K562 (cell line): ENCODE measurements around the gene OAT. TPM values are rescaled to one million over a fixed set of nuclear protein-coding genes. Genes with fewer than 3 reads are reported as not detected.

Experiments
- ATAC-seq: fragments of 200-7000 bp; cut with Tn5 transposase; 3 replicates; pipeline ENCODE4 v1.9.1; 2020; ENCODE audit warnings: moderate library complexity
- BruUV-seq: library from RNA; stranded (reverse); fragments of 400-500 nt; replicated peaks from 2 replicates; lab custom pipeline; 2021; lab: Mats Ljungman, UMichigan
- CTCF ChIA-PET: fragments of 300-600 bp; formaldehyde crosslinking; extraction: SDS; loops from one replicate; lab custom pipeline; 2021; ENCODE audit warnings: low intra/inter-chr PET ratio; lab: Yijun Ruan, JAX
- POLR2A ChIA-PET: fragments of 300-600, 350-650 bp; sonication (Branson Sonifier 250); formaldehyde crosslinking; extraction: SDS; loops from one replicate; lab custom pipeline; 2021; ENCODE audit warnings: antibody characterized with exemption, inconsistent platforms; lab: Yijun Ruan, JAX
- DNase-seq, 4 experiments: peaks; one replicate each; pipeline versions ENCODE4 v3.0.0 to v3.0.0-alpha.2; 2011 to 2018; ENCODE audit warnings: low spot score in 3 of 4, mixed read lengths in 3 of 4; ENCODE audit errors: extremely low read depth in 1 of 4
- FAIRE-seq: peaks from 2 replicates; lab custom pipeline; 2011; peaks lifted over from hg19 to GRCh38; lab: Jason Lieb, UNC
- H2AFZ ChIP-seq: 2 replicates; pipeline ENCODE4 v1.6.0; 2011; ENCODE audit warnings: low read depth, low read length, control low read depth, inconsistent platforms
- H3K27ac ChIP-seq: fragments of 200-600 bp; 3 replicates; pipeline ENCODE4 v1.8.0; 2011; ENCODE audit warnings: low read depth, mild to moderate bottlenecking, control low read depth, inconsistent platforms, low read length, moderate library complexity, mixed read lengths; ENCODE audit errors: extremely low read depth
- H3K27me3 ChIP-seq, 2 experiments: fragments of 300-600 bp in 1 of 2; 2 replicates in 1 of 2; 3 replicates in 1 of 2; pipeline versions ENCODE4 v1.6.0 to v1.8.0; 2011; ENCODE audit warnings: inconsistent platforms in 2 of 2, low read length in 2 of 2, mild to moderate bottlenecking in 1 of 2, mixed read lengths in 1 of 2, moderate library complexity in 1 of 2; ENCODE audit not compliant: control insufficient read depth in 2 of 2, insufficient read depth in 2 of 2
- H3K36me3 ChIP-seq: fragments of 300-600 bp; 3 replicates; pipeline ENCODE4 v1.8.0; 2011; ENCODE audit warnings: mild to moderate bottlenecking, low read length, inconsistent platforms; ENCODE audit not compliant: control insufficient read depth, insufficient read depth
- H3K4me1 ChIP-seq, 2 experiments: fragments of 200-600 bp in 1 of 2; replicated peaks in 1 of 2; 2 replicates in 1 of 2; 3 replicates in 1 of 2; pipeline versions ENCODE4 v1.5.1 to v1.8.0; 2011; ENCODE audit warnings: inconsistent platforms in 2 of 2, low read length in 2 of 2, mild to moderate bottlenecking in 1 of 2, mixed read lengths in 1 of 2, moderate library complexity in 1 of 2; ENCODE audit not compliant: control insufficient read depth in 2 of 2, insufficient read depth in 2 of 2
- H3K4me2 ChIP-seq: 2 replicates; pipeline ENCODE4 v1.6.1; 2011; ENCODE audit warnings: low read length, control low read depth, inconsistent platforms, mixed read lengths; ENCODE audit not compliant: insufficient read depth
- H3K4me3 ChIP-seq: fragments of 200-600 bp; sonication (generic), shearing (Covaris generic); 2 replicates; pipeline ENCODE4 v1.5.1; 2016; ENCODE audit warnings: control low read depth, inconsistent platforms
- H3K79me2 ChIP-seq: fragments of 200-600 bp; 3 replicates; pipeline ENCODE4 v1.8.0; 2011; ENCODE audit warnings: low read length, inconsistent platforms; ENCODE audit not compliant: control insufficient read depth, insufficient read depth
- H3K9ac ChIP-seq, 2 experiments: 2 replicates each; pipeline versions ENCODE4 v1.6.0 to v1.6.1; 2011; ENCODE audit warnings: low read depth in 2 of 2, low read length in 2 of 2, control low read depth in 1 of 2, inconsistent platforms in 1 of 2, mild to moderate bottlenecking in 1 of 2, mixed read lengths in 1 of 2; ENCODE audit not compliant: insufficient read depth in 1 of 2
- H3K9me1 ChIP-seq: one replicate; pipeline ENCODE4 v1.6.0; 2011; ENCODE audit warnings: inconsistent platforms, mild to moderate bottlenecking, low read length, moderate library complexity; ENCODE audit not compliant: control insufficient read depth, insufficient read depth
- H3K9me3 ChIP-seq: replicated peaks from 2 replicates; pipeline ENCODE4 v1.5.1; 2011; ENCODE audit warnings: low read depth, low read length, inconsistent platforms; ENCODE audit not compliant: control insufficient read depth, insufficient read depth
- H4K20me1 ChIP-seq: replicated peaks from 2 replicates; pipeline ENCODE4 v1.6.1; 2011; ENCODE audit warnings: low read length, inconsistent platforms, mixed read lengths; ENCODE audit not compliant: control insufficient read depth, insufficient read depth
- ETS2 ChIP-seq: IDR thresholded peaks from 2 replicates; pipeline ENCODE4 v1.6.1; 2016; ENCODE audit warnings: borderline replicate concordance, missing genetic modification characterization, mild to moderate bottlenecking, moderate library complexity, missing compliant biosample characterization; ENCODE audit not compliant: poor library complexity, severe bottlenecking
- KLF1 ChIP-seq: fragments of 450-650 bp; IDR thresholded peaks from 2 replicates; pipeline ENCODE4 v1.6.1; 2016; ENCODE audit warnings: missing genetic modification characterization, missing compliant biosample characterization
- RBFOX2 ChIP-seq: fragments of 200-400 bp; formaldehyde crosslinking; IDR thresholded peaks from 2 replicates; pipeline ENCODE4 v1.6.1; 2017; ENCODE audit warnings: low read depth, mild to moderate bottlenecking, low read length, moderate library complexity
- RNF219 ChIP-seq: fragments of 250-450 bp; sonication (Bioruptor Pico); IDR thresholded peaks from 2 replicates; pipeline ENCODE4 v1.5.0; 2022; ENCODE audit warnings: mild to moderate bottlenecking
- SIX5 ChIP-seq, 2 experiments: IDR thresholded peaks; 2 replicates each; pipeline ENCODE4 v1.6.1; 2011; ENCODE audit warnings: low read length in 2 of 2, borderline replicate concordance in 1 of 2, low read depth in 1 of 2, mild to moderate bottlenecking in 1 of 2, moderate library complexity in 1 of 2; ENCODE audit not compliant: insufficient read depth in 1 of 2
- TCF7L2 ChIP-seq: fragments of 150-350 bp; IDR thresholded peaks from 2 replicates; pipeline ENCODE4 v1.6.1; 2016; ENCODE audit warnings: low read depth, mild to moderate bottlenecking, low read length, moderate library complexity
- ZNF318 ChIP-seq, 2 experiments: fragments of 450-650 bp; IDR thresholded peaks; 2 replicates each; pipeline ENCODE4 v1.6.1; 2016; ENCODE audit warnings: mild to moderate bottlenecking in 2 of 2, borderline replicate concordance in 1 of 2, low read depth in 1 of 2, moderate library complexity in 1 of 2
- ZNF77 ChIP-seq: fragments of 250-450 bp; sonication (Bioruptor Pico); IDR thresholded peaks from 2 replicates; pipeline ENCODE4 v1.5.0; 2020
- WGBS: fragments of 100-300 bp; shearing (Covaris generic); methylation state at CpG from one replicate; pipeline ENCODE4 v1.1.6; 2016; ENCODE audit warnings: low coverage, mixed read lengths; ENCODE audit not compliant: insufficient coverage; ENCODE audit errors: missing lambda C conversion rate; 5-methylcytosine and 5-hydroxymethylcytosine counted together
- in situ Hi-C: fragments of 300-500 bp; cut with MboI; formaldehyde crosslinking; loops from 4 replicates; pipeline ENCODE4 v1.15.0; 2018; ENCODE audit warnings: inconsistent platforms, mixed read lengths
- intact Hi-C: fragments of 100-400 bp; cut with micrococcal nuclease; formaldehyde crosslinking; loops from 2 replicates; pipeline ENCODE4 v1.14.2; 2022
- polyA plus RNA-seq, 8 experiments: library from polyadenylated mRNA; depleted of rRNA in 4 of 8; stranded (reverse) in 5 of 8; unstranded in 3 of 8; fragments of >200 nt; fragmentation: Nextera tagmentation in 2 of 8; fragmentation: Illumina TruSeq in 1 of 8; extraction: Ambion mirVana in 2 of 8; extraction: Trizol in 1 of 8; gene quantifications; 2 replicates each; pipeline versions ENCODE4 v1.2.1 to v1.2.3, GENCODE V29; 2011 to 2014; ENCODE audit warnings: inconsistent platforms in 1 of 8, missing spikeins in 1 of 8
- total RNA-seq, 7 experiments: library from RNA; depleted of rRNA in 6 of 7; stranded (reverse); fragments of >200 nt in 6 of 7; fragmentation: Illumina TruSeq in 2 of 7; extraction: Trizol in 2 of 7; gene quantifications; 2 replicates each; pipeline versions ENCODE4 v1.2.1 to v1.2.3, GENCODE V29; 2011 to 2021; ENCODE audit warnings: low replicate concordance in 1 of 7

OAT gene
- total and polyA plus RNA-seq, 9 of the 15 experiments (the other 6 are each of a cell fraction or from before 2014, with no cell fraction given): 100 to 312 (median 163) TPM

- TF ChIP-seq RNF219 (CRISPR knock-in tag): no peak
- TF ChIP-seq ZNF77 (CRISPR knock-in tag): no peak
- TF ChIP-seq TCF7L2: no peak
- no peak for TF ChIP-seq SIX5 (IDR thresholded peaks at IDR 0.05; ENCODE audit: borderline replicate concordance in 1 of 2, insufficient read depth in 1 of 2, low read depth in 1 of 2, low read length in 2 of 2)
- TF ChIP-seq RBFOX2: no peak
- TF ChIP-seq, all 486 proteins: peak for 0
Observed at GRCh38 chr10:124384172-124384571, 34.6 kb downstream of the OAT start (continued).

- in situ Hi-C loops: loop anchor here (5.0 to 25.0 kb wide), 2 partner anchors 381 to 796 kb away; no protein-coding TSS in a partner anchor
- TF ChIP-seq ZNF318 (IDR thresholded peaks at IDR 0.05; ENCODE audit: borderline replicate concordance in 1 of 2, low read depth in 1 of 2) (no peak), KLF1 (tag) (no peak), ETS2 (tag) (no peak)
Observed at GRCh38 chr10:124383496-124383895, 35.2 kb downstream of the OAT start.

More at GRCh38 chr10:124383496-124383895, 35.2 kb downstream of the OAT start:
- BruUV-seq: no TSS peak
- ChIA-PET POLR2A (no interaction called here), CTCF (no interaction called here)
- intact Hi-C loops: loop anchor here (10.0 kb wide), 1 partner anchor 129 kb away; no protein-coding TSS in a partner anchor
- WGBS: 5% methylated on average over 5 of the region's 6 CpGs
- FAIRE-seq: no peak
- Histone ChIP-seq H4K20me1 (0 out of 2 replicates have a peak, but pooled peaks cover 3% of the 10 kb centered on the region), H3K79me2 (no peaks in the 10 kb centered on the region), H2AFZ (no peak overlapping the region), H3K27ac (no peak overlapping the region), H3K9me1 (no peaks in the 10 kb centered on the region), H3K4me3 (no peak overlapping the region), H3K9me3 (no peaks in the 10 kb centered on the region), H3K9ac (no peak overlapping the region), H3K27me3 (peaks cover 10 to 53% of the 10 kb centered on the region in 2 experiments; a peak in 4 of 5 replicates), H3K4me1 (peaks cover 0 to 2% of the 10 kb centered on the region in 2 experiments; a peak in 2 of 5 replicates), H3K36me3 (no peaks in the 10 kb centered on the region), H3K4me2 (no peak overlapping the region)
- no peak for DNase-seq
- no peak for ATAC-seq
